Keratinocyte (primary cell): Measurements from ENCODE around the gene MAP3K4.
"Not testable (repeated sequence)": the region's sequence is repeated elsewhere in the genome, so short reads cannot be mapped to it uniquely, and the experiment has no call there.

Experiments
- CTCF ChIP-seq, 3 experiments: IDR thresholded peaks in 1 of 3; conservative IDR thresholded peaks in 1 of 3; optimal IDR thresholded peaks in 1 of 3; 2 replicates in 2 of 3; 3 replicates in 1 of 3; pipeline versions ENCODE3 to v1.5.1; 2011; ENCODE audit warnings: low read length in 3 of 3, mild to moderate bottlenecking in 3 of 3, moderate library complexity in 2 of 3, control low read depth in 1 of 3, inconsistent platforms in 1 of 3; ENCODE audit not compliant: insufficient read depth in 2 of 3; ENCODE audit errors: extremely low read depth in 1 of 3
- EZH2 ChIP-seq: IDR thresholded peaks from one replicate; pipeline ENCODE4 v1.6.1; 2012; ENCODE audit warnings: inconsistent platforms, mild to moderate bottlenecking, low read length, moderate library complexity

DNA sequence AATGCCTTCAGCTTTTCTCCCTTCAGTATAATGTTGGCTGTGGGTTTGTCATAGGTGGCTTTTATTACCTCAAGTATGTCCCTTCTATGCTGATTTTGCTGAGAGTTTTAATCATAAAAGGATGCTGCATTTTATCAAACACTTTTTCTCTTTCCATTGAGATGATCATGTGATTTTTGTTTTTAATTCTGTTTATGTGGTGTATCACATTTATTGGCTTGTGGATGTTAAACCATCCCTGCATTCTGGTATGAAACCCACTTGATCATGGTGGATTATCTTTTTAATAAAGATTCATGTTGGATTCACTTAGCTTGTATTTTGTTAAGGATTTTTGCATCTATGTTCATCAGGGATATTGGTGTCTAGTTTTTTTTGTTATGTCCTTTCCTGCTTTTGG, 131.8 kb downstream of the MAP3K4 start:
- TF ChIP-seq CTCF (optimal IDR thresholded peaks at IDR 0.05 in 1 of 3, IDR thresholded peaks at IDR 0.05 in 1 of 3, conservative IDR thresholded peaks at IDR 0.05 in 1 of 3; ENCODE audit: extremely low read depth in 1 of 3, insufficient read depth in 2 of 3, low read length in 3 of 3); EZH2: not testable (repeated sequence)
